H9 (cell line): Measurements from ENCODE around the gene NTF3. TPM values are rescaled to one million over a fixed set of nuclear protein-coding genes. Genes with fewer than 3 reads are reported as not detected.

Experiments used
- DNase-seq: peaks from one replicate; pipeline ENCODE4 v3.0.0-alpha.2; 2017
- H2AFZ ChIP-seq: one replicate; pipeline ENCODE4 v1.6.1; 2013; ENCODE audit warnings: mild to moderate bottlenecking, low read length, control low read depth, moderate library complexity
- H2AK5ac ChIP-seq: 2 replicates; pipeline ENCODE4 v1.6.1; 2013; ENCODE audit warnings: low read length, control low read depth, mixed read lengths; ENCODE audit not compliant: insufficient read length
- H2BK120ac ChIP-seq: one replicate; pipeline ENCODE4 v1.6.1; 2013; ENCODE audit warnings: low read depth, mild to moderate bottlenecking, low read length, control low read depth, inconsistent platforms; ENCODE audit not compliant: poor library complexity, severe bottlenecking
- H2BK12ac ChIP-seq: 2 replicates; pipeline ENCODE4 v1.6.1; 2013; ENCODE audit warnings: low read length, control low read depth, mixed read lengths, low read depth; ENCODE audit not compliant: insufficient read length
- H2BK15ac ChIP-seq: 2 replicates; pipeline ENCODE4 v1.6.1; 2013; ENCODE audit warnings: low read depth, low read length, control low read depth
- H2BK20ac ChIP-seq: one replicate; pipeline ENCODE4 v1.6.1; 2013; ENCODE audit warnings: low read depth, mild to moderate bottlenecking, low read length, control low read depth, inconsistent platforms; ENCODE audit not compliant: poor library complexity, severe bottlenecking
- H2BK5ac ChIP-seq: 2 replicates; pipeline ENCODE4 v1.6.1; 2013; ENCODE audit warnings: low read length, control low read depth, mixed read lengths; ENCODE audit not compliant: insufficient read length
- H3K14ac ChIP-seq: 2 replicates; pipeline ENCODE4 v1.6.1; 2013; ENCODE audit warnings: low read length, control low read depth; ENCODE audit not compliant: insufficient read depth
- H3K18ac ChIP-seq: 2 replicates; pipeline ENCODE4 v1.6.1; 2013; ENCODE audit warnings: low read depth, mild to moderate bottlenecking, mixed read lengths, low read length, control low read depth; ENCODE audit not compliant: insufficient read length
- H3K23ac ChIP-seq: 2 replicates; pipeline ENCODE4 v1.6.1; 2013; ENCODE audit warnings: low read length, control low read depth, mixed read lengths, low read depth; ENCODE audit not compliant: insufficient read length
- H3K23me2 ChIP-seq: 2 replicates; pipeline ENCODE4 v1.6.1; 2013; ENCODE audit warnings: low read depth, mild to moderate bottlenecking, mixed read lengths, low read length, control low read depth; ENCODE audit not compliant: insufficient read length, poor library complexity, severe bottlenecking
- H3K27ac ChIP-seq: 2 replicates; pipeline ENCODE4 v1.5.1; 2013; ENCODE audit warnings: low read length, control low read depth, mixed read lengths, low read depth; ENCODE audit not compliant: insufficient read length
- H3K27me3 ChIP-seq: 2 replicates; pipeline ENCODE4 v1.6.1; 2013; ENCODE audit warnings: low read length, control low read depth, inconsistent platforms; ENCODE audit not compliant: insufficient read depth
- H3K4ac ChIP-seq: 2 replicates; pipeline ENCODE4 v1.6.1; 2013; ENCODE audit warnings: low read depth, mild to moderate bottlenecking, control low read depth, inconsistent platforms, low read length, moderate library complexity
- H3K4me1 ChIP-seq: 2 replicates; pipeline ENCODE4 v1.6.1; 2013; ENCODE audit warnings: low read length, control low read depth, inconsistent platforms; ENCODE audit not compliant: insufficient read depth
- H3K4me2 ChIP-seq: 2 replicates; pipeline ENCODE4 v1.6.1; 2013; ENCODE audit warnings: low read length, control low read depth, mixed read lengths; ENCODE audit not compliant: insufficient read length, insufficient read depth
- H3K56ac ChIP-seq: 2 replicates; pipeline ENCODE4 v1.6.1; 2013; ENCODE audit warnings: low read depth, mild to moderate bottlenecking, mixed read lengths, low read length, control low read depth; ENCODE audit not compliant: insufficient read length
- H3K79me1 ChIP-seq: 2 replicates; pipeline ENCODE4 v1.6.1; 2013; ENCODE audit warnings: low read depth, mild to moderate bottlenecking, moderate library complexity, low read length, control low read depth, inconsistent platforms; ENCODE audit not compliant: insufficient read depth, poor library complexity, severe bottlenecking
- H3K79me2 ChIP-seq: 2 replicates; pipeline ENCODE4 v1.6.1; 2013; ENCODE audit warnings: low read length, control low read depth, inconsistent platforms; ENCODE audit not compliant: insufficient read depth
- H3K9ac ChIP-seq: 2 replicates; pipeline ENCODE4 v1.6.1; 2013; ENCODE audit warnings: low read length, control low read depth, mixed read lengths; ENCODE audit not compliant: insufficient read length; ENCODE audit errors: extremely low read depth
- H3K9me3 ChIP-seq: one replicate; pipeline ENCODE4 v1.6.1; 2013; ENCODE audit warnings: low read depth, low read length, inconsistent platforms; ENCODE audit not compliant: control insufficient read depth
- H3T11ph ChIP-seq: one replicate; pipeline ENCODE4 v1.6.1; 2013; ENCODE audit warnings: mild to moderate bottlenecking, low read length, control low read depth, inconsistent platforms
- H4K20me1 ChIP-seq: one replicate; pipeline ENCODE4 v1.6.1; 2013; ENCODE audit not compliant: control insufficient read depth, insufficient read length, insufficient read depth
- H4K5ac ChIP-seq: 2 replicates; pipeline ENCODE4 v1.6.1; 2013; ENCODE audit warnings: low read depth, mild to moderate bottlenecking, mixed read lengths, low read length, control low read depth; ENCODE audit not compliant: insufficient read length
- H4K8ac ChIP-seq: replicated peaks from 2 replicates; pipeline ENCODE4 v1.6.1; 2013; ENCODE audit warnings: low read length, control low read depth, mixed read lengths, low read depth; ENCODE audit not compliant: insufficient read length
- H4K91ac ChIP-seq: 2 replicates; pipeline ENCODE4 v1.6.1; 2013; ENCODE audit warnings: low read depth, mild to moderate bottlenecking, moderate library complexity, mixed read lengths, low read length, control low read depth; ENCODE audit not compliant: insufficient read length
- H3K27ac Mint-ChIP-seq, 3 experiments: 2 replicates in 2 of 3; 3 replicates in 1 of 3; pipeline ENCODE4 v1.8.0; 2020 to 2021; ENCODE audit warnings: mixed read lengths in 3 of 3, mild to moderate bottlenecking in 1 of 3, moderate library complexity in 1 of 3
- H3K27me3 Mint-ChIP-seq: 2 replicates; pipeline ENCODE4 v1.8.0; 2021; ENCODE audit warnings: low read depth, mild to moderate bottlenecking, moderate library complexity, mixed read lengths
- H3K36me3 Mint-ChIP-seq, 3 experiments: 2 replicates in 2 of 3; 3 replicates in 1 of 3; pipeline ENCODE4 v1.8.0; 2020 to 2021; ENCODE audit warnings: low read depth in 3 of 3, mixed read lengths in 3 of 3; ENCODE audit not compliant: insufficient read depth in 1 of 3
- H3K4me1 Mint-ChIP-seq, 2 experiments: 2 replicates each; pipeline ENCODE4 v1.8.0; 2020; ENCODE audit warnings: mixed read lengths in 2 of 2
- H3K4me3 Mint-ChIP-seq, 2 experiments: 2 replicates in 1 of 2; 3 replicates in 1 of 2; pipeline ENCODE4 v1.8.0; 2020 to 2021; ENCODE audit warnings: mild to moderate bottlenecking in 2 of 2, mixed read lengths in 2 of 2, moderate library complexity in 1 of 2
- H3K9me3 Mint-ChIP-seq, 2 experiments: 2 replicates in 1 of 2; 3 replicates in 1 of 2; pipeline ENCODE4 v1.8.0; 2020; ENCODE audit warnings: mild to moderate bottlenecking in 2 of 2, mixed read lengths in 2 of 2, moderate library complexity in 1 of 2
- WGBS: extraction: QIAGEN DNeasy Blood & Tissue Kit; methylation state at CpG from one replicate; pipeline ENCODE4 v1.1.7; 2013; ENCODE audit warnings: missing lambda C conversion rate, low lambda C conversion rate, mixed read lengths; ENCODE audit not compliant: insufficient read length; ENCODE audit errors: extremely low coverage; 5-methylcytosine and 5-hydroxymethylcytosine counted together
- total RNA-seq: library from RNA; stranded (reverse); gene quantifications from 2 replicates; pipeline ENCODE4 v1.2.1, GENCODE V29; 2021
- TF ChIP-seq, protein P1 (sequence below): fragments of 200-600 bp; sonication (generic); conservative IDR thresholded peaks from 3 replicates; pipeline ENCODE4 v1.8.0; 2021; ENCODE audit warnings: antibody characterized with exemption, mild to moderate bottlenecking

The NTF3 gene
- total RNA-seq, 1 experiment from 2014 or later = 0.48 TPM

GRCh38 chr12:5429741-5430557 is 2.0 kb upstream of the NTF3 start:
- Mint-ChIP-seq H3K27ac (peak overlapping the region in 1 of 3 experiments; percentile 40; a peak in 2 of 7 replicates), H3K27me3 (peaks cover 12% of the 10 kb centered on the region), H3K4me1 (peaks cover 43 to 46% of the 10 kb centered on the region in 2 experiments), H3K4me3 (peak overlapping the region in 1 of 2 experiments; percentile 52), H3K9me3 (no peaks in the 10 kb centered on the region; a peak in 1 of 5 replicates), H3K36me3 (no peaks in the 10 kb centered on the region)
- Histone ChIP-seq H4K20me1 (no peaks in the 10 kb centered on the region), H3T11ph (no peak overlapping the region), H2BK15ac (no peak overlapping the region), H2AK5ac (no peak overlapping the region), H2BK12ac (no peak overlapping the region), H3K14ac (no peak overlapping the region), H3K9ac (no peak overlapping the region), H4K8ac (no peak overlapping the region), H3K4me1 (peaks cover 3% of the 10 kb centered on the region; the same call in 1 of the 2 replicates), H3K4me2 (peak overlapping the region; percentile 77), H2BK120ac (no peak overlapping the region), H4K91ac (no peak overlapping the region), H2AFZ (no peak overlapping the region), H3K27ac (no peak overlapping the region), H3K27me3 (peaks cover 37% of the 10 kb centered on the region), H3K9me3 (no peaks in the 10 kb centered on the region), H2BK20ac (no peak overlapping the region), H4K5ac (no peak overlapping the region), H3K23ac (no peak overlapping the region), H3K79me1 (no peaks in the 10 kb centered on the region), H3K56ac (no peak overlapping the region), H3K18ac (no peak overlapping the region), H2BK5ac (no peak overlapping the region), H3K79me2 (no peaks in the 10 kb centered on the region), H3K4ac (no peak overlapping the region), H3K23me2 (peaks cover 35% of the 10 kb centered on the region)
- no CpG with 5 or more reads among the region's 23 CpGs for WGBS
- peak; percentile 78 for DNase-seq
- TF ChIP-seq, protein P1, sequence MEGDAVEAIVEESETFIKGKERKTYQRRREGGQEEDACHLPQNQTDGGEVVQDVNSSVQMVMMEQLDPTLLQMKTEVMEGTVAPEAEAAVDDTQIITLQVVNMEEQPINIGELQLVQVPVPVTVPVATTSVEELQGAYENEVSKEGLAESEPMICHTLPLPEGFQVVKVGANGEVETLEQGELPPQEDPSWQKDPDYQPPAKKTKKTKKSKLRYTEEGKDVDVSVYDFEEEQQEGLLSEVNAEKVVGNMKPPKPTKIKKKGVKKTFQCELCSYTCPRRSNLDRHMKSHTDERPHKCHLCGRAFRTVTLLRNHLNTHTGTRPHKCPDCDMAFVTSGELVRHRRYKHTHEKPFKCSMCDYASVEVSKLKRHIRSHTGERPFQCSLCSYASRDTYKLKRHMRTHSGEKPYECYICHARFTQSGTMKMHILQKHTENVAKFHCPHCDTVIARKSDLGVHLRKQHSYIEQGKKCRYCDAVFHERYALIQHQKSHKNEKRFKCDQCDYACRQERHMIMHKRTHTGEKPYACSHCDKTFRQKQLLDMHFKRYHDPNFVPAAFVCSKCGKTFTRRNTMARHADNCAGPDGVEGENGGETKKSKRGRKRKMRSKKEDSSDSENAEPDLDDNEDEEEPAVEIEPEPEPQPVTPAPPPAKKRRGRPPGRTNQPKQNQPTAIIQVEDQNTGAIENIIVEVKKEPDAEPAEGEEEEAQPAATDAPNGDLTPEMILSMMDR = no peak
